Activated naive CD8-positive, alpha-beta T cell treated with anti-CD3 and anti-CD28 coated beads, Interleukin-2, amount 10 ng/mL, durations not matched to agents 7 days and 5 days (primary cell): Measurements from ENCODE around the gene HCFC1. TPM values are rescaled to one million over a fixed set of nuclear protein-coding genes. Genes with fewer than 3 reads are reported as not detected.

Experiments
- ATAC-seq: fragments of 150-1000 bp; cut with Tn5 transposase; one replicate; pipeline ENCODE4 v1.10.0; 2021; ENCODE audit warnings: low read depth, moderate library complexity
- POLR2A ChIA-PET: fragments of 350-600 bp; sonication (Branson Sonifier 250); formaldehyde crosslinking; loops from one replicate; lab custom pipeline; 2021; ENCODE audit warnings: antibody characterized with exemption; lab: Charles Lee
- DNase-seq: peaks from one replicate; pipeline ENCODE4 v3.0.0; 2021
- H3K27ac Mint-ChIP-seq: one replicate; pipeline ENCODE4 v1.8.0; 2022; ENCODE audit warnings: mild to moderate bottlenecking, mixed read lengths
- H3K27me3 Mint-ChIP-seq: one replicate; pipeline ENCODE4 v1.8.0; 2022; ENCODE audit warnings: mild to moderate bottlenecking, moderate library complexity, mixed read lengths
- H3K36me3 Mint-ChIP-seq: one replicate; pipeline ENCODE4 v1.8.0; 2021; ENCODE audit warnings: mild to moderate bottlenecking, mixed read lengths
- H3K4me1 Mint-ChIP-seq: one replicate; pipeline ENCODE4 v1.8.0; 2021; ENCODE audit warnings: mixed read lengths
- H3K4me3 Mint-ChIP-seq: one replicate; pipeline ENCODE4 v1.8.0; 2022; ENCODE audit warnings: mild to moderate bottlenecking, moderate library complexity, mixed read lengths
- H3K9me3 Mint-ChIP-seq: one replicate; pipeline ENCODE4 v1.8.0; 2021; ENCODE audit warnings: mixed read lengths
- microRNA-seq: library from miRNA; unstranded; fragments of <30 nt; microRNA quantifications from one replicate; pipeline ENCODE4 v1.2.0, GENCODE V29; 2022
- total RNA-seq, 2 experiments: library from RNA; stranded (reverse); gene quantifications; one replicate each; pipeline ENCODE4 v1.2.3, GENCODE V29; 2021

HCFC1 gene
- total RNA-seq, 2 experiments from 2014 or later: 101 to 107 TPM

- Mint-ChIP-seq H3K27me3 (peaks cover 8% of the 10 kb centered on the region), H3K4me3 (no peak overlapping the region), H3K9me3 (peaks cover 1% of the 10 kb centered on the region), H3K4me1 (peaks cover 29% of the 10 kb centered on the region), H3K36me3 (no peaks in the 10 kb centered on the region), H3K27ac (no peak overlapping the region)
- POLR2A ChIA-PET: no interaction called here
- ATAC-seq (no peak), DNase-seq (no peak)
Observed at GRCh38 chrX:153902385-153902784, 69.2 kb downstream of the HCFC1 start.

GRCh38 chrX:153901753-153902140 is 69.9 kb downstream of the HCFC1 start:
- H3K9me3 Mint-ChIP-seq: peaks cover 1% of the 10 kb centered on the region
- no peak for ATAC-seq
- peak overlapping the region; percentile 71 for H3K4me3 Mint-ChIP-seq
- peaks cover 8% of the 10 kb centered on the region for H3K27me3 Mint-ChIP-seq
- H3K27ac Mint-ChIP-seq: peak overlapping the region; percentile 73
- DNase-seq: no peak
- H3K4me1 Mint-ChIP-seq: peaks cover 27% of the 10 kb centered on the region
- H3K36me3 Mint-ChIP-seq: no peaks in the 10 kb centered on the region
- POLR2A ChIA-PET: interaction anchor here (0.9 kb wide), 1 partner anchor 24 kb away, joined by 3 read pairs; no protein-coding TSS in a partner anchor

GRCh38 chrX:153900831-153901752 is 70.5 kb downstream of the HCFC1 start:
- peak overlapping the region; percentile 71 for H3K4me3 Mint-ChIP-seq
- DNase-seq (no peak), ATAC-seq (peak; percentile 78)
- H3K36me3 Mint-ChIP-seq: no peaks in the 10 kb centered on the region
- peaks cover 8% of the 10 kb centered on the region for H3K27me3 Mint-ChIP-seq
- H3K9me3 Mint-ChIP-seq: peaks cover 1% of the 10 kb centered on the region
- peak overlapping the region; percentile 73 for H3K27ac Mint-ChIP-seq
- POLR2A ChIA-PET: interaction anchor here (0.6 to 1.0 kb wide), 4 partner anchors 14 to 142 kb away, joined by 3 read pairs; no protein-coding TSS in a partner anchor
- H3K4me1 Mint-ChIP-seq: peaks cover 24% of the 10 kb centered on the region

GRCh38 chrX:153897899-153898298 is 73.7 kb downstream of the HCFC1 start:
- H3K4me1 Mint-ChIP-seq: peaks cover 14% of the 10 kb centered on the region
- DNase-seq (no peak), ATAC-seq (no peak)
- no peak overlapping the region for H3K4me3 Mint-ChIP-seq
- peaks cover 1% of the 10 kb centered on the region for H3K9me3 Mint-ChIP-seq
- POLR2A ChIA-PET: interaction anchor here (0.7 kb wide), 2 partner anchors 11 to 278 kb away, joined by 3 to 7 read pairs; no protein-coding TSS in a partner anchor
- H3K36me3 Mint-ChIP-seq: no peaks in the 10 kb centered on the region
- H3K27ac Mint-ChIP-seq: no peak overlapping the region
- peaks cover 13% of the 10 kb centered on the region for H3K27me3 Mint-ChIP-seq

Small RNA genes within 50 kb of the gene (microRNA-seq; reads per million reads assigned to microRNA genes)
- gene MIR3202-1 (not detected), gene MIR3202-2 (not detected), gene MIR718 (not detected)

Other genes with a start within 250 kb of the HCFC1 start
- 100 to 1,000 TPM; 140 to 141 TPM for gene BCAP31, start 247.4 kb downstream of the HCFC1 start, total RNA-seq
- 10 to 100 TPM; 15.9 to 16.4 TPM for gene ABCD1, start 247.0 kb downstream of the HCFC1 start, total RNA-seq
- gene PLXNB3, start 207.6 kb downstream of the HCFC1 start, total RNA-seq: 1 to 10 TPM; 1.3 to 2.1 TPM
- gene SRPK3, start 190.8 kb downstream of the HCFC1 start, total RNA-seq: not detected
- 10 to 100 TPM; 66.3 to 67.1 TPM for gene IDH3G, start 177.4 kb downstream of the HCFC1 start, total RNA-seq
- gene SSR4, start 177.2 kb downstream of the HCFC1 start, total RNA-seq: 100 to 1,000 TPM; 158 to 162 TPM
- 1 to 10 TPM in 1 of 2 experiments, under 1 TPM in 1; 0.80 to 1.1 TPM for gene PDZD4, start 141.3 kb downstream of the HCFC1 start, total RNA-seq
- gene L1CAM, start 85.6 kb downstream of the HCFC1 start, total RNA-seq: 1 to 10 TPM; 4.5 to 7.2 TPM
- gene AVPR2, start 67.1 kb downstream of the HCFC1 start, total RNA-seq: not detected
- 100 to 1,000 TPM; 341 to 356 TPM for gene ARHGAP4, start 45.6 kb downstream of the HCFC1 start, total RNA-seq
- 10 to 100 TPM; 79.5 to 84.3 TPM for gene NAA10, start 36.8 kb downstream of the HCFC1 start, total RNA-seq
- gene RENBP, start 27.2 kb downstream of the HCFC1 start, total RNA-seq: 10 to 100 TPM; 18.1 to 18.8 TPM
- gene TMEM187, start 936 bp upstream of the HCFC1 start, total RNA-seq: 1 to 10 TPM; 8.6 to 9.7 TPM
- 100 to 1,000 TPM; 127 to 135 TPM for gene IRAK1, start 48.1 kb upstream of the HCFC1 start, total RNA-seq
- 10 to 100 TPM; 81.9 to 82.8 TPM for gene MECP2, start 125.9 kb upstream of the HCFC1 start, total RNA-seq
- gene OPN1LW, start 172.4 kb upstream of the HCFC1 start, total RNA-seq: not detected
- not detected for gene OPN1MW, start 210.8 kb upstream of the HCFC1 start, total RNA-seq
- gene OPN1MW2, start 247.9 kb upstream of the HCFC1 start, total RNA-seq: not detected